ENCODE measurements around the gene TWNK.

DNA sequence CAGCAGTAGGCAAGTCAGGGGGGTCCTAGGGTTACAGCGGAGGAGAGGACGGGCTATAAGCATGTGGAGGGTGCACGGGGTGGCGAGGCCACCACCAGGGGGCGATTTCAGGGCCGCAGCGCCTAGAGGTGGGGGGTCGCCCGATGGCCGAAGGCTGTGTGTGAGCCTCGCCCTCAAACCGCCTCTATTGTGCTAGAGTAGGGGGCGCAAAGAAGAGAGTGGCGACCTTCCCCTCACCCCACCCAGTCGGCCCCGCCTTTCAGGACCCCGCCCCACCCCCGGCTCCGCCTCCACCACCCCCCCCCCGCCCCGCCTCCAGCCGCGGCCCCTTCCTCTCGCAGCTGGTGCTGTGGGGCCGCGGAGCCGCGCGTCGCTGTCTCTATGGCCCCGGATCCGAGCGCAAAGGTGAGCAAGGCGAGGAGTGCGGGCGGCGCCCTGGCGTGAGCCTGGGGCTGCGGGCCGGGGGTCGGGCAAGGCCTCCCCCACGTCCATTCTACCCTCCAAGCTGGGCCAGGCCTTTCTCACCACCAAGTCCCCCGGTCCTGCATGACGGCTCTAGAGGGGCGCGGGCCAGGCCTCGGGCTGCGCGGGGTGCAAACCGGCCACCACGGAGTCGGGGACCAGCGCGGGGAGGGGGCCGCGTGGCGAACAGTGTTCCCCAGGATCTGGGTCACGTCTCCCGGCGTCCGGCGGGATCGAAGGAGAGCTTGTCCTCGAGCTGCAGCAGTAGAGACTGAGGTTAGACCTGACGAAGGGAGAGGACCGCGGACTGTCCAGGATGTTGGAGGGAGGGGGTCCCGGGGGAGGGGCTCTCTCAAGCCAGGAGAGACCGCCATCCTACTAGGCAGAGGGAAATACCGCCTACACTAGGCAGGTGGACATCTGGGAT, 17.9 kb upstream of the TWNK start, which contains the start of gene SEMA4G:
- TF ChIP-seq, protein P1, sequence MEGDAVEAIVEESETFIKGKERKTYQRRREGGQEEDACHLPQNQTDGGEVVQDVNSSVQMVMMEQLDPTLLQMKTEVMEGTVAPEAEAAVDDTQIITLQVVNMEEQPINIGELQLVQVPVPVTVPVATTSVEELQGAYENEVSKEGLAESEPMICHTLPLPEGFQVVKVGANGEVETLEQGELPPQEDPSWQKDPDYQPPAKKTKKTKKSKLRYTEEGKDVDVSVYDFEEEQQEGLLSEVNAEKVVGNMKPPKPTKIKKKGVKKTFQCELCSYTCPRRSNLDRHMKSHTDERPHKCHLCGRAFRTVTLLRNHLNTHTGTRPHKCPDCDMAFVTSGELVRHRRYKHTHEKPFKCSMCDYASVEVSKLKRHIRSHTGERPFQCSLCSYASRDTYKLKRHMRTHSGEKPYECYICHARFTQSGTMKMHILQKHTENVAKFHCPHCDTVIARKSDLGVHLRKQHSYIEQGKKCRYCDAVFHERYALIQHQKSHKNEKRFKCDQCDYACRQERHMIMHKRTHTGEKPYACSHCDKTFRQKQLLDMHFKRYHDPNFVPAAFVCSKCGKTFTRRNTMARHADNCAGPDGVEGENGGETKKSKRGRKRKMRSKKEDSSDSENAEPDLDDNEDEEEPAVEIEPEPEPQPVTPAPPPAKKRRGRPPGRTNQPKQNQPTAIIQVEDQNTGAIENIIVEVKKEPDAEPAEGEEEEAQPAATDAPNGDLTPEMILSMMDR (IDR thresholded peaks at IDR 0.05; ENCODE audit: borderline replicate concordance, extremely low read depth, low read length, poor library complexity, severe bottlenecking): peak; percentile 60
- no peak for TF ChIP-seq EZH2 (IDR thresholded peaks at IDR 0.05; ENCODE audit: borderline replicate concordance, low read depth, low read length, severe bottlenecking)

All from DND-41 (cell line).